Gastroesophageal sphincter (tissue), 4 donors: ENCODE measurements around the gene ELMOD3. TPM values are rescaled to one million over a fixed set of nuclear protein-coding genes. Genes with fewer than 3 reads are reported as not detected.
"Not testable (repeated sequence)": the region's sequence is repeated elsewhere in the genome, so short reads cannot be mapped to it uniquely, and the experiment has no call there.

Source experiments
- ATAC-seq: fragments of 150-250 bp; one replicate; pipeline ENCODE4 v1.9.1; 2016; ENCODE audit warnings: mild to moderate bottlenecking, moderate library complexity
- H3K27ac ChIP-seq, 4 donors: fragments of 200-600 bp; sonication (generic) in 3 of 4; 1 replicate in 3 of 4; 2 replicates in 1 of 4; pipeline ENCODE4 v1.5.1; 2016 to 2019
- H3K27me3 ChIP-seq: fragments of 200-600 bp; sonication (generic); one replicate; pipeline ENCODE4 v1.5.1; 2019
- H3K36me3 ChIP-seq, 2 donors: fragments of 200-600 bp; sonication (generic); one replicate each; pipeline ENCODE4 v1.5.1; 2019; ENCODE audit warnings: control low read depth in 1 of 2
- H3K4me1 ChIP-seq, 3 donors: fragments of 200-600 bp; sonication (generic); 1 replicate in 2 of 3; 2 replicates in 1 of 3; pipeline ENCODE4 v1.5.1; 2016 to 2019; ENCODE audit warnings: control low read depth in 2 of 3
- H3K4me3 ChIP-seq, 2 donors: fragments of 200-600 bp; sonication (generic); one replicate each; pipeline ENCODE4 v1.5.1; 2019; ENCODE audit warnings: mild to moderate bottlenecking in 1 of 2, moderate library complexity in 1 of 2
- H3K9me3 ChIP-seq, 3 donors: fragments of 200-600 bp; sonication (generic); one replicate each; pipeline ENCODE4 v1.5.1; 2017 to 2019; ENCODE audit warnings: control low read depth in 2 of 3
- EP300 ChIP-seq: sonication (generic); formaldehyde crosslinking; IDR thresholded peaks from one replicate; pipeline ENCODE4 v1.6.1; 2017; ENCODE audit warnings: antibody characterized with exemption, mild to moderate bottlenecking
- POLR2A ChIP-seq, 2 donors: fragments of 450-650 bp; IDR thresholded peaks; one replicate each; pipeline ENCODE4 v1.6.1; 2017; ENCODE audit warnings: antibody characterized with exemption in 2 of 2, mild to moderate bottlenecking in 2 of 2, moderate library complexity in 1 of 2
- POLR2AphosphoS5 ChIP-seq: sonication (generic); formaldehyde crosslinking; IDR thresholded peaks from one replicate; pipeline ENCODE4 v1.6.1; 2017; ENCODE audit warnings: antibody characterized with exemption
- WGBS, 2 donors: methylation state at CpG; one replicate each; pipeline ENCODE4 v1.1.5; 2018; ENCODE audit warnings: low coverage in 1 of 2; 5-methylcytosine and 5-hydroxymethylcytosine counted together
- total RNA-seq, 4 donors: library from RNA; depleted of rRNA; stranded (reverse); fragments of >200 nt; gene quantifications; one replicate each; pipeline ENCODE4 v1.1.0, GENCODE V29; 2016
- TF ChIP-seq, protein P1 (sequence below), 4 experiments: fragments of 200-600 bp in 2 of 4; fragments of 450-650 bp in 2 of 4; sonication (generic) in 1 of 4; IDR thresholded peaks; one replicate each; pipeline ENCODE4 v1.5.1; 2017 to 2019; ENCODE audit warnings: antibody characterized with exemption in 4 of 4, mild to moderate bottlenecking in 2 of 4, moderate library complexity in 2 of 4

The ELMOD3 gene
- total RNA-seq, 4 donors from 2014 or later, result 12.4 to 25.8 (median 18.0) TPM

DNA sequence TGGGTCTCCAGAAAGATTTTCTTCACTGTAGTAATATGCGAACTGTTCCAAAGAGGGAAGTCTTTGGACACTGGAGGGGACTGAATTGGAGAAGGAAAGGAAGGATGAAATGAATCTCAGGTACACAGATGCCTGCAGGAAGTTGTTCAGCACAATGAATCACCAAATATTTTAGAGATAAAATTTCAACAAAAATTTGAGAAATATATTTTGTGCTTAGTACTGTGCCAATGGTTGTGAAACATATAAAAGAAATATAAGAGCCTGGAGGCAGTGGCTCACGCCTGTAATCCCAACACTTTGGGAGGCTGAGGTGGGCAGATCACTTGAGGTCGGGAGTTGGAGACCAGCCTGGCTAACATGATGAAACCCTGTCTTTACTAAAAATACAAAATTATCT lies 3.2 kb downstream of the ELMOD3 start:
- 84 to 88% methylated on average over 3 of the region's 3 CpGs for WGBS, 2 donors
- Histone ChIP-seq H3K4me1 (peaks cover 0 to 60% (median 9%) of the 10 kb centered on the region in 3 donors), H3K27me3 (no peaks in the 10 kb centered on the region), H3K9me3 (no peaks in the 10 kb centered on the region), H3K4me3 (no peak overlapping the region), H3K36me3 (peaks cover 0 to 70% of the 10 kb centered on the region in 2 donors), H3K27ac (no peak overlapping the region)
- TF ChIP-seq POLR2A (IDR thresholded peaks at IDR 0.05), result no peak
- TF ChIP-seq EP300, result no peak
- TF ChIP-seq, protein P1, sequence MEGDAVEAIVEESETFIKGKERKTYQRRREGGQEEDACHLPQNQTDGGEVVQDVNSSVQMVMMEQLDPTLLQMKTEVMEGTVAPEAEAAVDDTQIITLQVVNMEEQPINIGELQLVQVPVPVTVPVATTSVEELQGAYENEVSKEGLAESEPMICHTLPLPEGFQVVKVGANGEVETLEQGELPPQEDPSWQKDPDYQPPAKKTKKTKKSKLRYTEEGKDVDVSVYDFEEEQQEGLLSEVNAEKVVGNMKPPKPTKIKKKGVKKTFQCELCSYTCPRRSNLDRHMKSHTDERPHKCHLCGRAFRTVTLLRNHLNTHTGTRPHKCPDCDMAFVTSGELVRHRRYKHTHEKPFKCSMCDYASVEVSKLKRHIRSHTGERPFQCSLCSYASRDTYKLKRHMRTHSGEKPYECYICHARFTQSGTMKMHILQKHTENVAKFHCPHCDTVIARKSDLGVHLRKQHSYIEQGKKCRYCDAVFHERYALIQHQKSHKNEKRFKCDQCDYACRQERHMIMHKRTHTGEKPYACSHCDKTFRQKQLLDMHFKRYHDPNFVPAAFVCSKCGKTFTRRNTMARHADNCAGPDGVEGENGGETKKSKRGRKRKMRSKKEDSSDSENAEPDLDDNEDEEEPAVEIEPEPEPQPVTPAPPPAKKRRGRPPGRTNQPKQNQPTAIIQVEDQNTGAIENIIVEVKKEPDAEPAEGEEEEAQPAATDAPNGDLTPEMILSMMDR (IDR thresholded peaks at IDR 0.05), result no peak
- TF ChIP-seq POLR2AphosphoS5, result no peak
- ATAC-seq, result no peak

DNA sequence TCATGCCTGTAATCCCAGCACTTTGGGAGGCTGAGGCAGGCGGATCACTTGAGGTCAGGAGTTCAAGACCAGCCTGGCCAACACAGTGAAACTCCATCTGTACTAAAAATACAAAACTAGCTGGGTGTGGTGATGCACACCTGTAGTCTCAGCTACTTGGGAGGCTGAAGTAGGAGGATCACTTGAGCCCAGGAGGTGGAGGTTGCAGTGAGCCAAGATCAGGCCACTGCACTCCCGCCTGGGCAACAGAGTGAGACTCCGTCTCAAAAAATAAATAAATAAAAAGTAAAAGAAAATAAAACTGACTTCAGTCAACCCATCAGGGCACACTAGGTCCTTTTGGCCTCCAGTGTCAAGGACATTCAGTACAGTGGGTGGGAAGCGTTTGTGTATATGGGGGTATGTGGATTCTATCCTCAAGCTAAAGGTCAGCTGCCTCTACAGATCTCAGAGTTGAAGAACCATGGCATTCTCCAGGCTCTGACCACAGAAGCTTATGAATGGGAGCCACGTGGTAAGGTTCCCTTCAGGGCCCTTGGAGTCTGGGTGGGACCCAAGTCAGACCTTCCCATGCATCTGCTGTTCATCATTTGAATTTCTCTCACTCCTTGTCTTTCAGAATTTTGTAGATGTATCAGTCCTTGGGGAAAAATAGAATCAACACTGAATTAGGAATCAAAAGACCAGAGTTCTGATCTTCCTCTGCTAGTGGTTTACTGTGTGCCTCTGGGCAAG lies 8.3 kb downstream of the ELMOD3 start:
- ATAC-seq, H3K27me3 ChIP-seq, H3K4me3 ChIP-seq, H3K9me3 ChIP-seq, H3K27ac ChIP-seq: not testable (repeated sequence)
- H3K36me3 ChIP-seq, result peaks cover 0 to 89% of the 10 kb centered on the region in 2 donors
- H3K4me1 ChIP-seq, result peaks cover 0 to 17% (median 0%) of the 10 kb centered on the region in 3 donors
- 91 to 95% methylated on average over 3 to 5 of the region's 5 CpGs for WGBS, 2 donors

DNA sequence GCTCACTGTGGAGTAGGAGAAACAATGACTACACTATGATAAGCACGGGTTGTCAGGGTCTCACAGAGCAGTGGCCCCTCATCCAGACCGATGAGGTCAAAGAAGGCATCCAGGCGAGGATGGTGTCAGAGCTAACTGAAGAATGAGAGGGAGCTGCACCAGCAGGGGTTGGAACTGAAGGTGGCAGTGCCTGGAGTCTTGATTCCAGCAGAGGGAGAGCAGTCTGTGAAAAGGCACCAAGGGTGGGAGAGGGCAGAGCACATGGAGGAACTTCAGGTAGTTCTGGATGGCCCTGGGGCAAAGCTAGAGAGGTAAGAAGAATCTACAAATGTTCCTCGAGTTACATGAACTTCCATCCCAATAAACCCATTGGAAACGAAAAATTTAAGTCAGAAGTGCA lies 12.6 kb downstream of the ELMOD3 start:
- no peak for ATAC-seq
- Histone ChIP-seq H3K9me3 (no peaks in the 10 kb centered on the region), H3K36me3 (peaks cover 0 to 88% of the 10 kb centered on the region in 2 donors), H3K27me3 (no peaks in the 10 kb centered on the region), H3K4me3 (no peak overlapping the region), H3K27ac (no peak overlapping the region), H3K4me1 (no peaks in the 10 kb centered on the region)
- WGBS, 2 donors, result 79 to 85% methylated on average over 3 to 5 of the region's 5 CpGs
- TF ChIP-seq, protein P1 (IDR thresholded peaks at IDR 0.05), result no peak
- TF ChIP-seq EP300, result no peak
- TF ChIP-seq POLR2AphosphoS5, result no peak
- TF ChIP-seq POLR2A (IDR thresholded peaks at IDR 0.05), result no peak

DNA sequence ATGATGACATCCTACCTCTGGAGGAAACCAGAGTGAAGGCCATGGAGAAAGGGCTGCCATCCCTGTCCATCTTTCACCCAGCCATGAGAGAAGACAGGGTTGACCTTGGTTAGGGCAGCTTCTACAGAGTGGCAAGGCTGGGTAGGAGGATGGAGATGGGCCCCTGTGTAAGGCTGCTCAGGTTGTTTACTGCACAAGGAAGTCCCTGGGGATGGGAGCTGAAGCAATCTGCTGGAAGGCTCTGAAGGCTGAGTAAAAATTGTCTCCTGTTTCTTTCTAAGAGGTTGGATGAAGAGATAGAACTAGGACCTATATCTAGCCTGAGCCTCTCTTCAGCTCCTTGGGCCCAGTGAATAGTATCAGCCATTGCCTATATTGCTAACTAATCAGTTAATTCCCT lies 14.4 kb downstream of the ELMOD3 start:
- H3K4me3 ChIP-seq, result no peak overlapping the region
- no peak overlapping the region for H3K27ac ChIP-seq
- no peak for ATAC-seq
- H3K9me3 ChIP-seq, result no peaks in the 10 kb centered on the region
- no peaks in the 10 kb centered on the region for H3K27me3 ChIP-seq
- H3K36me3 ChIP-seq, result peaks cover 0 to 88% of the 10 kb centered on the region in 2 donors
- no peaks in the 10 kb centered on the region for H3K4me1 ChIP-seq
- TF ChIP-seq POLR2A (IDR thresholded peaks at IDR 0.05) (no peak), EP300 (no peak), POLR2AphosphoS5 (no peak)
- TF ChIP-seq, protein P1 (IDR thresholded peaks at IDR 0.05), result no peak

DNA sequence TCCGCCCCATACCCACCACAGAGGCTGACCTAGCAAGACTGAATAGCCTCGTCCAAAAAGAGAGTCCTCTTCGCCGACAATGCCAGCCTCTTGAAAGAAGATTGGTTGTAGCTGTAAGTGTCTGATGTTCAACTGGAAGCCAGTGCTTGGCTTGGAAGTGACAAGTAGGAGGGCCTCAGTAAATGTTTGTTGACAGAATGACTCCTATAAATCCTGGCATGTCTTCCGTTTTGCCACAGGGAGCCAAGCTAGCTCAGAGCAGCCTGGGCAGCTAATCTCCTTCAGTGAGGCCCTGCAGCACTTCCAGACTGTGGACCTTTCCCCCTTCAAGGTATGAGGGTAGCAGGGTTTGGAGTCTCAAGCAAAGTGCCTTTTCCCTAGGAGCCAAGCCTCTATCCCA lies 14.9 kb downstream of the ELMOD3 start:
- ATAC-seq, result no peak
- TF ChIP-seq POLR2AphosphoS5, result no peak
- TF ChIP-seq POLR2A (IDR thresholded peaks at IDR 0.05), result no peak
- no peak for TF ChIP-seq EP300
- TF ChIP-seq, protein P1 (IDR thresholded peaks at IDR 0.05), result no peak
- Histone ChIP-seq H3K36me3 (peaks cover 0 to 88% of the 10 kb centered on the region in 2 donors), H3K4me3 (no peak overlapping the region), H3K27ac (no peak overlapping the region), H3K4me1 (no peaks in the 10 kb centered on the region), H3K27me3 (no peaks in the 10 kb centered on the region), H3K9me3 (no peaks in the 10 kb centered on the region)
- WGBS, 2 donors, result 89 to 93% methylated on average over 2 to 3 of the region's 5 CpGs
